ENCODE measurements around the gene ZFTA.

Gene ZFTA

GRCh38 chr11:63745304-63746170, 23.0 kb downstream of the ZFTA start:
- no peak for DNase-seq

GRCh38 chr11:63738720-63739360, 29.7 kb downstream of the ZFTA start:
- peak; percentile 69 for DNase-seq

GRCh38 chr11:63737718-63738117, 30.9 kb downstream of the ZFTA start:
- DNase-seq, result no peak

- no peak for DNase-seq
Measured at GRCh38 chr11:63736864-63737263, 31.7 kb downstream of the ZFTA start.

GRCh38 chr11:63729326-63729725, 39.2 kb downstream of the ZFTA start:
- DNase-seq, result no peak

GRCh38 chr11:63720611-63721010, 48.0 kb downstream of the ZFTA start:
- no peak for DNase-seq

- no peak for DNase-seq
Measured at GRCh38 chr11:63719987-63720386, 48.6 kb downstream of the ZFTA start.

GRCh38 chr11:63719001-63719400, 49.6 kb downstream of the ZFTA start:
- no peak for DNase-seq

Measured in CD4-positive, alpha-beta T cell treated with Interleukin-10 for 1 hour (primary cell).